Fibroblast of the aortic adventitia (primary cell): ENCODE results near the gene FAM25G. TPM values are rescaled to one million over a fixed set of nuclear protein-coding genes. Genes with fewer than 3 reads are reported as not detected.
"Not testable (repeated sequence)": the region's sequence is repeated elsewhere in the genome, so short reads cannot be mapped to it uniquely, and the experiment has no call there.

Source experiments
- DNase-seq: peaks from one replicate; pipeline ENCODE4 v3.0.0-alpha.2; 2010; ENCODE audit warnings: low read depth
- H3K4me3 ChIP-seq: 2 replicates; pipeline ENCODE4 v1.5.1; 2011; ENCODE audit warnings: low read depth, mild to moderate bottlenecking, control low read depth, low read length, moderate library complexity
- total RNA-seq: library from RNA; depleted of rRNA; stranded (reverse); fragments of >200 nt; gene quantifications from 2 replicates; pipeline ENCODE4 v1.2.3, GENCODE V29; 2012; ENCODE audit warnings: low replicate concordance
- TF ChIP-seq, protein P1 (sequence below): IDR thresholded peaks from 2 replicates; pipeline ENCODE4 v1.5.1; 2011; ENCODE audit warnings: mild to moderate bottlenecking, low read length, control low read depth, inconsistent platforms; ENCODE audit not compliant: insufficient read depth

The FAM25G gene
- total RNA-seq, 1 donor = not detected

- not testable (repeated sequence) for DNase-seq, H3K4me3 ChIP-seq
These were observed 23.5 kb downstream of the FAM25G start for GRCh38 chr10:47467957-47468356.

- not testable (repeated sequence) for H3K4me3 ChIP-seq, DNase-seq
These were observed 24.0 kb downstream of the FAM25G start for GRCh38 chr10:47467458-47467857.

DNA sequence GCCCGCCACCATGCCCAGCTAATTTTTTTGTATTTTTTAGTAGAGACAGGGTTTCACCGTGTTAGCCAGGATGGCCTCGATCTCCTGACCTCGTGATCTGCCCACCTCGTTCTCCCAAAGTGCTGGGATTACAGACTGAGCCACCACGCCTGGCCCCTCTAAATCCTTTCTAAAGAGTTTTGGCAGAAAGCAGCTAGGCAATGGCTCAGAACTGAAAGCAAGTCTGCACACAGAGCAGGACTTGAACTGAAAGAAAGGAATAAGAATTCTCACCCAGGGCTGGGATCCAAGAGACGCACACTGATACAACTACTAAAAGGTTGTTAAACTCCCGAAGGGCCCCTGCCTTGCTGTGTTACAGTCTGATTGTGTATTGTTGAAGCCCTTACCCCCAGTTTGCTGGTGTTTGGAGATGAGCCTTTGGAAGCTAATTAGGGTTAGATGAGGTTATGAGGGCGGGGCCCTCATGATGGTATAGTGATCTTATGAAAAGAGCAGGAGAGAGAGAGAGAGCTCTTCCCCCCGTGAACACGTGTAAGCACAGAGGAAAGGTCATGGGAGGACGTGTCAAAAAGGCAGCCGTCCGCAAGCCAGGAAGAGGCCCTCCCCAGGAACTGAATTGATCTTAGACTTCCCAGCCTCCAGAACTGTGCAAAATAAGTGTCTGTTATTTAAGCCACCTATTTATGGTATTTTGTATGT, 26.1 kb downstream of the FAM25G start:
- DNase-seq = peak; percentile 28
- not testable (repeated sequence) for H3K4me3 ChIP-seq

DNA sequence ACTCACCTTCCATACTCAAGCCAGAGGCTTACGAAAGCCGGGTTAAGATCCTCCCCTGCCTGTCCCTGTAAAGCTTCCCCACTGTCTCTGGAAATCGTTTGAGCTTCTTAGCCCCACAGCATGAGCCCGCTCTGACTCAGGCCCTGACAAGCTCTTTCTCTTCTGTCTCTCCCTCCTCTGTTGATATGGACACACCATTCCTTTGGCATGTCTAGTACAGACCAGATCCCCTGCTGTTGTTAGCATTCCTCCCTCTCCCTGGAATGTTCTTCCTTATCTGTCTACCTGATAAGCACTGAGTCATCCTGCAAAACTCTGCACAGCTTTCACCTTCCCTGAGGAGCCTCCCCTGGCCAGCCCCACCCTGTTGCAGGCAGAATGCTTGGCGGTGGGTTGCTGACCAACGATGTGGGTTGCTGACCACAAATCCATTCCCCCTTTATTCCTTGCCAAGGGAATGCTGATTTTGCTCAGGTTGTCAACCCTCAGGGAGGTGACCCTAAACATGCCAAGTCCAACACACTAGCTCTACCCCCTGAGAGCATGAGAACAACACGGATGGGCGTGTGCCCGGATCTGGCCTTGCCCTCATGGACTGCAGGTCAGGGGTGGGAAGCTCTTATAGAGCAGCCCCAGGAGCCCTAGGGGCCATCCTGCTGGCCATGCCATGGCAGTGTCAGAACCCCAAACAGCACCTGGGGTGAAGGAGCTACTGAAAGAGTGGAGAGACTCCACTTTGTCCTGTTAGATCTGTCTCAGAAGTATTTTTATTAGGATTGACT, 28.7 kb downstream of the FAM25G start:
- not testable (repeated sequence) for DNase-seq, H3K4me3 ChIP-seq

- TF ChIP-seq, protein P1, sequence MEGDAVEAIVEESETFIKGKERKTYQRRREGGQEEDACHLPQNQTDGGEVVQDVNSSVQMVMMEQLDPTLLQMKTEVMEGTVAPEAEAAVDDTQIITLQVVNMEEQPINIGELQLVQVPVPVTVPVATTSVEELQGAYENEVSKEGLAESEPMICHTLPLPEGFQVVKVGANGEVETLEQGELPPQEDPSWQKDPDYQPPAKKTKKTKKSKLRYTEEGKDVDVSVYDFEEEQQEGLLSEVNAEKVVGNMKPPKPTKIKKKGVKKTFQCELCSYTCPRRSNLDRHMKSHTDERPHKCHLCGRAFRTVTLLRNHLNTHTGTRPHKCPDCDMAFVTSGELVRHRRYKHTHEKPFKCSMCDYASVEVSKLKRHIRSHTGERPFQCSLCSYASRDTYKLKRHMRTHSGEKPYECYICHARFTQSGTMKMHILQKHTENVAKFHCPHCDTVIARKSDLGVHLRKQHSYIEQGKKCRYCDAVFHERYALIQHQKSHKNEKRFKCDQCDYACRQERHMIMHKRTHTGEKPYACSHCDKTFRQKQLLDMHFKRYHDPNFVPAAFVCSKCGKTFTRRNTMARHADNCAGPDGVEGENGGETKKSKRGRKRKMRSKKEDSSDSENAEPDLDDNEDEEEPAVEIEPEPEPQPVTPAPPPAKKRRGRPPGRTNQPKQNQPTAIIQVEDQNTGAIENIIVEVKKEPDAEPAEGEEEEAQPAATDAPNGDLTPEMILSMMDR = peak; percentile 25
- peak; percentile 84 for DNase-seq
- H3K4me3 ChIP-seq = not testable (repeated sequence)
These were observed 30.2 kb downstream of the FAM25G start for GRCh38 chr10:47461261-47461687.

DNA sequence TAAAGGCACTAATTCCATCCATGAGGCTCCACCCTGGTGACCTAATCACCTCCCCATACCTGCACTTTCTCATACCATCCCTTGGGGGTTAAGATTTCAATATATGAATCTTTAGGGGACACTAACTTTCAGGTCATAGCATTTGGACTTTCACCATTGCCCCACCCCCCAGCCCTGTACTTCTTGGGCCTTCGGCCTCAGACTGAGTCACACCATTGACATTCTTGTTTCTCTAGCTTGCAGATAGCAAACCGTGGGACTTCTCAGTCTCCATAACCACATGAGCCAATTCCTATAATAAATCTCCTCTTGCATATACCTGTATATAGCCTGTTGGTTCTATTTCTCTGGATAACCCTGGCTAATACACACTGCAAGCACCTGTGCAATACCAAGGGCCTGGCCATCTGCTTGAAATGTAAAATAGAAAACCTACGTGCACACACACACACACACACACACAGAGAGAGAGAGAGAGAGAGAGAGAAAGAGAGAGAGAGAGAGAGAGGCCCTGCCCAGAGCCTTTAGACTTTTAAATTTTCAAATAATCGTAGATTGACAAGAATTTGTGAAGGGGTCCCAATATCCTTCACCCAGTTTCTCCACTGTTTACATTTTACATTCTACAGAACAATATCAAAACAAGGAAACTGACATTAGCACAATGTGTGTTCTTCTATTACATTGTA, 32.9 kb downstream of the FAM25G start:
- peak; percentile 83 for DNase-seq
- H3K4me3 ChIP-seq = no peak overlapping the region
- TF ChIP-seq, protein P1 = no peak

DNA sequence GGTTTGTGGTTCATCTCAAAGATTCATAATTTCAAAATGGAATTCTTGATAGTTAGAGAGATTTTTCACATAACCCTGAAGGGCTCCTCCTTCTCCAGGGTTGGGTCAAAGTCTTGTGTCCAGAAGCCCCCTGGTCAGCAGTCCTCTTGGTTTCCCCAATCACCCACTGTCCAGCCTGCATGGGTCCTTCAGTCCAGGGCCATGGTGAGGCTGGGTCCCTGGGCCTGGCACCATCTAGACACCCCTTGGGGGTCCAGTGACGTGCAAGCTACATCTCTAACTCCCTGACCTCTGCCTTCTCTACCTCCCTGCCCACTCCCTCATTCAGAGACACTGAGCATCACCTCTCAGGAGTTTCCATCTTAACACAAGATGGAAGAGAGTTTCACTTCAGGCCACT, 33.7 kb downstream of the FAM25G start:
- no peak for DNase-seq
- no peak overlapping the region for H3K4me3 ChIP-seq
- TF ChIP-seq, protein P1 = no peak

DNA sequence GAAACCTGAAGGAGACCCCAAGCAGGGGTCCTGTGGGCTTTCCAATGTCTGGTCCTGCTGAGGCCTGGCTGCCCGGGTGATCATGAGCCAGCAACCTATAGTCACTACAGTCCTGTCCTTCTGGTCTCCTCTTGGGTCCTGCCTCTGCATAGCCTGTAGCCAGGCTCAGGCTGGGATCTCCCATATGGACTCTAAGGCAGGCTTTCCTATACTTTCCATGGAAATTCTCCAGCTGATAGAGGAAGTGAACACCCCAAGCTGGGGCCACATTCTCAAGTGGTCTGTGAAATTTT, 34.0 kb downstream of the FAM25G start:
- TF ChIP-seq, protein P1 = no peak
- no peak overlapping the region for H3K4me3 ChIP-seq
- no peak for DNase-seq
